HL-60 (cell line): Measurements from ENCODE around the gene ZFPL1.
A peak's percentile ranks its signal among the peaks of the same experiment; 100 is the strongest.

Source experiments
- DNase-seq, 2 experiments: peaks; one replicate each; pipeline ENCODE4 v3.0.0-alpha.2; 2010 to 2020; ENCODE audit warnings: low read depth in 1 of 2, low spot score in 1 of 2
- H3K27ac ChIP-seq: fragments of 250-450 bp; sonication (Bioruptor Pico); replicated peaks from 2 replicates; pipeline ENCODE4 v1.5.1; 2020; ENCODE audit warnings: mild to moderate bottlenecking, moderate library complexity
- H3K27me3 ChIP-seq: fragments of 250-450 bp; sonication (Bioruptor Pico); 2 replicates; pipeline ENCODE4 v1.5.1; 2021; ENCODE audit warnings: mild to moderate bottlenecking, moderate library complexity; ENCODE audit not compliant: insufficient read depth, poor library complexity, severe bottlenecking
- H3K4me3 ChIP-seq: replicated peaks from 2 replicates; pipeline ENCODE4 v1.5.1; 2011; ENCODE audit warnings: mild to moderate bottlenecking, control low read depth, low read length; ENCODE audit not compliant: insufficient read depth
- GABPA ChIP-seq: IDR thresholded peaks from 2 replicates; pipeline ENCODE4 v1.6.1; 2012; ENCODE audit warnings: low read depth
- POLR2AphosphoS5 ChIP-seq: IDR thresholded peaks from 2 replicates; pipeline ENCODE4 v1.6.1; 2012; ENCODE audit warnings: low read depth
- REST ChIP-seq: IDR thresholded peaks from 2 replicates; pipeline ENCODE4 v1.6.1; 2012; ENCODE audit warnings: low read depth; ENCODE audit not compliant: insufficient replicate concordance
- SPI1 ChIP-seq: IDR thresholded peaks from 2 replicates; pipeline ENCODE4 v1.6.1; 2012; ENCODE audit warnings: low read depth, mild to moderate bottlenecking, borderline replicate concordance
- long read RNA-seq: library from polyadenylated mRNA; unstranded; transcript quantifications from one replicate; pipeline ENCODE4 v2.0.0, GENCODE V29; 2020
- TF ChIP-seq, protein P1 (sequence below): IDR thresholded peaks from one replicate; pipeline ENCODE4 v1.5.1; 2011; ENCODE audit warnings: low read length, control low read depth, inconsistent platforms; ENCODE audit not compliant: insufficient read depth

The ZFPL1 gene
- long read RNA-seq, transcript ZFPL1-201 (8 exons, 1,371 nt): major isoform, 90 of 120 reads
- long read RNA-seq, partial matches to known transcripts: 8 of 120 reads
- long read RNA-seq, other reads (novel, unspliced or antisense): 18 of 120 reads

GRCh38 chr11:65083834-65084597 lies at the start of gene ZFPL1, which contains the start of gene CDCA5:
Gene ZFPL1, plus strand, starts transcription at chr11:65084222. Its CDS starts 477 bp downstream, at chr11:65084699.
Gene CDCA5, minus strand, starts transcription at chr11:65084040. Its CDS starts 62 bp downstream, at chr11:65083978.
- Histone ChIP-seq H3K4me3 (peak within 1 kb of the TSS; percentile 90), H3K27me3 (no peaks in the 10 kb centered on the region), H3K27ac (peak within 1 kb of the TSS; percentile 97)
- no peak for TF ChIP-seq REST
- peak; percentile 89 for TF ChIP-seq POLR2AphosphoS5
- peak; percentile 93 for TF ChIP-seq GABPA
- TF ChIP-seq, protein P1, sequence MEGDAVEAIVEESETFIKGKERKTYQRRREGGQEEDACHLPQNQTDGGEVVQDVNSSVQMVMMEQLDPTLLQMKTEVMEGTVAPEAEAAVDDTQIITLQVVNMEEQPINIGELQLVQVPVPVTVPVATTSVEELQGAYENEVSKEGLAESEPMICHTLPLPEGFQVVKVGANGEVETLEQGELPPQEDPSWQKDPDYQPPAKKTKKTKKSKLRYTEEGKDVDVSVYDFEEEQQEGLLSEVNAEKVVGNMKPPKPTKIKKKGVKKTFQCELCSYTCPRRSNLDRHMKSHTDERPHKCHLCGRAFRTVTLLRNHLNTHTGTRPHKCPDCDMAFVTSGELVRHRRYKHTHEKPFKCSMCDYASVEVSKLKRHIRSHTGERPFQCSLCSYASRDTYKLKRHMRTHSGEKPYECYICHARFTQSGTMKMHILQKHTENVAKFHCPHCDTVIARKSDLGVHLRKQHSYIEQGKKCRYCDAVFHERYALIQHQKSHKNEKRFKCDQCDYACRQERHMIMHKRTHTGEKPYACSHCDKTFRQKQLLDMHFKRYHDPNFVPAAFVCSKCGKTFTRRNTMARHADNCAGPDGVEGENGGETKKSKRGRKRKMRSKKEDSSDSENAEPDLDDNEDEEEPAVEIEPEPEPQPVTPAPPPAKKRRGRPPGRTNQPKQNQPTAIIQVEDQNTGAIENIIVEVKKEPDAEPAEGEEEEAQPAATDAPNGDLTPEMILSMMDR: no peak
- TF ChIP-seq SPI1: peak; percentile 66; the same call in 1 of the 2 replicates
- DNase-seq: peak; percentile 95

DNA sequence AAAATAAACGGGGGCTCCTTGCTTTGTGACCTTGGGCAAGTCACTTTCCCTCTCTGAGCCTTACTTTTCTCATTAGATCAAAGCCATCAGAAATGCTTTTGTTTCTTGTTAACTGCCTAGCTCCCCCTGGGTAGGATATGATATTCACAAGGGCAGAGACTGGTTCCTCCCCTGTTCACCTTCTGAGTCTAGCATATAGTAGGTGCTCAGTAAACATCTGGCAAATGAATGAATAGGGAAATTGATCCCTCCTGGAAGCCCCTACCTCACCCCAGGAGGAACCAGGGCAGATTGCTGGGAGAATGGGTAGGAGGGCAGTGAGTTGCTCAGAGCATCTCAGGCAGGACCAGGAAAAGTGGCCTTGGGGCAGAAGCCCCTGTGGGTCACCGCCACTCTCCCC lies 49.6 kb upstream of the ZFPL1 start:
- DNase-seq: no peak
- TF ChIP-seq, protein P1: no peak
- TF ChIP-seq SPI1 (no peak), GABPA (no peak), POLR2AphosphoS5 (no peak), REST (no peak)
- no peak overlapping the region for H3K27ac ChIP-seq
- no peak overlapping the region for H3K4me3 ChIP-seq
- no peaks in the 10 kb centered on the region for H3K27me3 ChIP-seq

GRCh38 chr11:65035579-65035978 lies 48.4 kb upstream of the ZFPL1 start:
- no peaks in the 10 kb centered on the region for H3K27me3 ChIP-seq
- no peak for TF ChIP-seq SPI1
- TF ChIP-seq, protein P1: no peak
- TF ChIP-seq POLR2AphosphoS5: no peak
- no peak for TF ChIP-seq GABPA
- no peak for TF ChIP-seq REST
- H3K4me3 ChIP-seq: no peak overlapping the region
- no peak overlapping the region for H3K27ac ChIP-seq
- DNase-seq: no peak
